Vagina (tissue), 2 donors: ENCODE results near the gene PAPPA2.

Experiments used
- CTCF ChIP-seq, 3 experiments: fragments of 450-650 bp in 2 of 3; fragments of 200-600 bp in 1 of 3; sonication (generic) in 1 of 3; IDR thresholded peaks; one replicate each; pipeline ENCODE4 v1.5.1; 2017 to 2019; ENCODE audit warnings: antibody characterized with exemption in 3 of 3, mild to moderate bottlenecking in 2 of 3, moderate library complexity in 2 of 3
- POLR2A ChIP-seq, 2 donors: fragments of 450-650 bp; IDR thresholded peaks; one replicate each; pipeline ENCODE4 v1.6.1; 2017; ENCODE audit warnings: antibody characterized with exemption in 2 of 2, mild to moderate bottlenecking in 2 of 2, moderate library complexity in 2 of 2
- POLR2AphosphoS5 ChIP-seq, 2 donors: sonication (generic); formaldehyde crosslinking; IDR thresholded peaks; one replicate each; pipeline ENCODE4 v1.9.0; 2017; ENCODE audit warnings: antibody characterized with exemption in 2 of 2, mild to moderate bottlenecking in 2 of 2, low read depth in 1 of 2; ENCODE audit not compliant: insufficient read depth in 1 of 2

- no peak for TF ChIP-seq CTCF (IDR thresholded peaks at IDR 0.05)
- TF ChIP-seq POLR2A (IDR thresholded peaks at IDR 0.05) = no peak
- no peak for TF ChIP-seq POLR2AphosphoS5 (IDR thresholded peaks at IDR 0.05; ENCODE audit: insufficient read depth in 1 of 2, low read depth in 1 of 2)
Measured at GRCh38 chr1:176779992-176780328, 317.0 kb downstream of the PAPPA2 start.
